GM18517 (cell line): Measurements from ENCODE around the gene CDKL2.
"Not testable (repeated sequence)": the region's sequence is repeated elsewhere in the genome, so short reads cannot be mapped to it uniquely, and the experiment has no call there.

Source experiments
- ATAC-seq: cut with Tn5 transposase; IDR thresholded peaks from one replicate; pipeline ENCODE4 v1.9.1; 2021; ENCODE audit warnings: mild to moderate bottlenecking, moderate library complexity; ENCODE audit not compliant: unreplicated experiment

CDKL2 gene

GRCh38 chr4:75555294-75556164 lies 74.8 kb downstream of the CDKL2 start, which contains the start of gene ODAPH:
Gene ODAPH (plus strand): TSS chr4:75556066. CDS start chr4:75556083, 17 bp downstream.
- peak; percentile 81 for ATAC-seq

- ATAC-seq = no peak
These were observed 77.9 kb downstream of the CDKL2 start for GRCh38 chr4:75552452-75552851.

GRCh38 chr4:75549019-75549418 lies 81.3 kb downstream of the CDKL2 start:
- no peak for ATAC-seq

DNA sequence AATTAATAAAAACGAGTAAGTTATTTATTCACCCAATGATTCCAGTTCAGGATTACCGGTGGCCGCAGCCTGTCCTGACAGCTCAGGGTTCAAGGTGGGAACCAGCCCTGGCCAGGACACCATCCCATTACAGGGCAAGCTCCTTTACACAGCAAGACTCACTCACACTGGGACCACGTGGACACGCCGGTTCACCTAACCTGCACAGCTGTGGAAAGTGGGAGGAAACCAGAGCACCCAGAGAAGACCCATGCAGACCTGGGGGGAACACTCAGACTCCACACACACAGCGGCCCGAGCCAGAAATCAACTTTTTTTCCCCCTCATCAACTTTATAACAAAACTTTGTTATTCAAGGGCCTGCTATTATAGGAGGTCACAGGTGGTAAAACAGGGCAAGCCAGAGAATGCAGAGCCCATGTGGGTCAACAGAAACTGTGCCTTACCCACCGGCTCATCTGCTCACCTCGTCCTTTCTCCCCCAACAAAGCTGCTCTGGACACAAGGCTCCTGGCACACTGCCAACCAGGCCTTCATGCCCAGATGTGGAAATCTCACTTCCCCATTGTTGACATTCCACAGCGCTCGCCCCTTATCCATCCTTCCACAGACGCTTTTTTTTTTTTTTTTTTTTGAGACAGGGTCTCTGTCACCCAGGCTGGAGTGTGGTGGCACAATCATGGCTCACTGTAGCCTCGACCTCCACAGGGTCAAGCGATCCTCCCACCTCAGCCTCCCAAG lies 82.5 kb downstream of the CDKL2 start:
- ATAC-seq = no peak

DNA sequence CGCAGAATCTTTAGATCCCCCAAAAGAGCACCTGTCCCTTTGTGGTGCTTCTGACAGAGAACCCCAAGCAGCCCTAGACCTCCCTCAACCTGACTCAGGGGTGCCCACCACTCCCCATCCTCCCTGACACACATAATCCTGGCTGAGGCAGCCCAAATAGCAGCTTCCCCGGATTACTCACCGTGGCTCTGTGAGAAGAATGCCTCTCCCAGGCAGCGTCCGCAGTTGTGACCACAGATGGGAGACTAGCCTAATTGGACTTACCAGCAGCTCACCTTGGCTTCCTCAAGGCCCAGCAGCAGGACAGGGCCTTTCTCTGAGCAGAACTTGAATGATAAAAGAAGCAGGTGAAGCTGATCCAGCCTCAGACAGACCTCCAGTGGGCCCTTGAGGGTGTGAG lies 84.8 kb downstream of the CDKL2 start:
- ATAC-seq = no peak

DNA sequence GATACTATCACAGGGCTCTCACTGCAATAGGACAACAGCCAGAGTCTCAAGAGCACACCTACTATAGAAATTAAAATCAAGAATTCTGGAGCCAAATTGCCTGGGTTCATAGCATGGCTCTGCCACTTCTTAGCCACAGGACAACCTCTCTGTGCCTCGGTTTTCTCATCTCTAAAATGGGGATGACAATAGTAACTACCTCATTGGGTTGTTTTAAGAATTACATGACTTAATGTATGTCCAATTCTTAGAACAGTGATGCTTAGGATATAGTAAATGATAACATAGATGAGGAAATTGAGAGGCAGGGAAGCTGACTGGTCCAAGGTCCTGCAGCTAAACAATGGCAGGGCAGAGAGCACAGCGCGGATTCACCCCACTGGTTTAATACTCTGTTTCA lies 85.5 kb downstream of the CDKL2 start:
- ATAC-seq = no peak

DNA sequence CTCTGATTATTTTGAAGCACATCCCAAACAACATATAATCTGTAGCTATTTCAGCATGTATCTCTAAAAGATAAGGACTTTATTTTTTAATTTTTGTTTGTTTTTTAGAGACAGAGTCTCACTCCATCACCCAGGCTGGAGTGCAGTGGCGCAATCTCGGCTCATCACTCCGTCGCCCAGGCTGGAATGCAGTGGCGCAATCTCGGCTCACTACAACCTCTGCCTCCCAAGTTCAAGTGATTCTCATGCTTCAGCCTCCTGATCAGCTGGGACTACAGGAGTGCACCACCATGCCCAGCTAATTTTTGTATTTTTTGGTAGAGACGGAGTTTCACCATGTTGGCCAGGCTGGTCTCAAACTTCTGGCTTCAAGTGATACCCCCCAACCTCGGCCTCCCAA lies 86.1 kb downstream of the CDKL2 start:
- not testable (repeated sequence) for ATAC-seq

DNA sequence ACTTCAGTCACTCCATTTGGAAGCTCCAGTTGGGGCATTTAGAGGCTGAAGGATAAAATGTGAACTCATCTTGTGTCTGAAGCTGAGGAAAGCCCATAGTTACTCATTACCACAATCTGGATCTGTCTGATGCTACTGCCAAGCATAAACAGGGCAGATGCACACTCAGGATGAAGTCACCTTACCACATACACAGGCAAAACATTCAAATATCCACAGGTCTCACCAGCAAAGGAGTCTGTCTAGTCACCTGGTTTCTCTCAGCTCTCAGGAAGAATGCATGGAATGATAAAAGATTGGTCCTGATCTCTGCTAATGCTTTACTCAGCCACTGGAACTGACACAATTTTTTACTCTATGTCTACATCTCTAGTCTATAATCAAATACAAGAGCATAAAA lies 87.5 kb downstream of the CDKL2 start:
- ATAC-seq = no peak

GRCh38 chr4:75537308-75537707 lies 93.0 kb downstream of the CDKL2 start:
- not testable (repeated sequence) for ATAC-seq

- ATAC-seq = not testable (repeated sequence)
These were observed 96.4 kb downstream of the CDKL2 start for GRCh38 chr4:75533926-75534325.

- ATAC-seq = not testable (repeated sequence)
These were observed 96.9 kb downstream of the CDKL2 start for GRCh38 chr4:75533339-75533887.

- not testable (repeated sequence) for ATAC-seq
These were observed 98.7 kb downstream of the CDKL2 start for GRCh38 chr4:75531536-75532143.

DNA sequence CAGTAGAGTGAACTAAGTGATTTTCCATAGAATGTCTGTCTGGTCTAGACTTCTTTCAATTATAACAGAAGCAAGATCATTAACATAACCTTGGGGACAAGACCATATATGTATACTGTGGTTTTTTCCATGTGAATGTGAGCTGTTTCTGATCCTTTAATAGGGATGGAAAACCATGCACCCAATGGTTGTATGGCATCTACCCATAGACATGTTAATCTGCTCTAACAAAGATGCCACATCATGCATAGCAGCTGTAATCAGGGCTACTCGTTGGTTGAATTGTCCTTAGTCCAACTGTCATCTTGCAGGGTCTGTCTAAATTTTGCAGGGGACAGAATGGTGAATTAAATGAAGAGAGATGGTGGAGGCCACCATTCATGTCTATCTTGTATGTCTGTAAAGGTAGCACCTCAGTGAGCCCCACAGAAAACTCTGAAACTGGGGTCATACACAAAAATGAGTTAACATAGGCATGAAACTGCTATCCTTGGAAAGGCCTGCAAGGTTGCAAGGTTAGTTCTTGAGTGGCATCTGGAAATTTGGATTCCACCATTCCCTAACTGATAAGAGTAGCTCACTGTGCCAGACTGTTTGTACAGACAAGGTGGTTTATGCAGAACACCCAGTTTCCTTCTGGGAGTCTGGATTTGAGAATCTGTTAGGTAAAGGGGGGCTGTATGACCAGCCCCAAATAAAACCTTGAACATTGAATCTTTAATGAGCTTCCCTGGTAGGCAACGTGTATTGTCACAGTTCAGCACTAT lies 99.6 kb downstream of the CDKL2 start:
- no peak for ATAC-seq
